GM21528 (cell line): ENCODE results near the gene OR5K3.

Source experiments
- ATAC-seq: cut with Tn5 transposase; IDR thresholded peaks from one replicate; pipeline ENCODE4 v1.9.1; 2021; ENCODE audit warnings: mild to moderate bottlenecking, moderate library complexity; ENCODE audit not compliant: unreplicated experiment, low FRiP score

OR5K3 gene

GRCh38 chr3:98406034-98406433, 15.6 kb downstream of the OR5K3 start:
- no peak for ATAC-seq

GRCh38 chr3:98432575-98432974, 42.1 kb downstream of the OR5K3 start:
- no peak for ATAC-seq

DNA sequence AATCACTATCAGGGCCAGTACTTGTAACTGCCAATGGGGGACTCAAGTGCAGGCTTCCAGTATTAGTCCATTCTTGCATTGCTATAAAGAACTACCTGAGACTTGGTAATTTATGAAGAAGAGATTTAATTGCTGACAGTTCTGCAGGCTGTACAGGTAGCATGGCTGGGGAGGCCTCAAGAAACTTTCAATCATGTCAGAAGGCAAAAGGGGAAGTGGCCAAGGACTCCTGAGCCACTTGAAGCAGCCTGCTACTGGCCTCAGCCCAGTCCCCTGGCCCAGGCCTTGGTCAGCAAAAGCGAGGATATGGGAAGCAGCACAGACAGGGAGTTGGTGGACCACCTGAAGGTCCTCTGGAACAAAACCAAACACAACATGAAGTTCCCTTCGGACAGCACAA, 43.3 kb downstream of the OR5K3 start:
- no peak for ATAC-seq

GRCh38 chr3:98434412-98434811, 43.9 kb downstream of the OR5K3 start:
- no peak for ATAC-seq

GRCh38 chr3:98440283-98440682, 49.8 kb downstream of the OR5K3 start:
- ATAC-seq = no peak
